Activated CD4-positive, alpha-beta T cell treated with anti-CD3 and anti-CD28 coated beads, Interleukin-2, amount 50 U/mL, for 16 hours (primary cell): ENCODE data around the gene TEN1.
A peak's percentile ranks its signal among the peaks of the same experiment; 100 is the strongest.

ENCODE experiments used
- DNase-seq: peaks from one replicate; pipeline ENCODE4 v3.0.0-alpha.2; 2020

Gene TEN1

DNA sequence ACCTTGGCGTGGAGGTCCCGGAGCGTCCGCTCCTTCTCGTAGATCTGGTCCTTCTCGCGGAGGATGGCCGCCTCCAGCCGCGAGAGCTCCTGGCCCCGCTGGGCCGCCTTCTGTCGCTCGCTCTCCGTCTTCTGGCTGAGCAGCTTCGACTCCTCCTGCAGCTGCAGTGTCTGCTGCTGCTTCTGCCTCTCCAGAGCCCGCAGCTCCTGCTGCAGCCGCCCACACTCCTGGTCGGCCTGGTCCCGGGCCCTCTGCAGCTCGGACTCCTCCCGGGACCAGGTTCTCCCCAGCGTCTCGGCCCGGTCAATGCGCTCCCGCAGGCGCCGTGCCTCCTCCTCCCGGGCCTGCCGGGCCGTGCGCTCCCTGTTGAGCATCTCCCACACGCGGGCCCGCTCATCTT, 29.2 kb downstream of the TEN1 start:
- no peak for DNase-seq

- no peak for DNase-seq
Observed at GRCh38 chr17:76008630-76009425, 29.8 kb downstream of the TEN1 start.

GRCh38 chr17:76009447-76009846, 30.4 kb downstream of the TEN1 start:
- DNase-seq: no peak

GRCh38 chr17:76009969-76010661, 31.1 kb downstream of the TEN1 start:
- no peak for DNase-seq

DNA sequence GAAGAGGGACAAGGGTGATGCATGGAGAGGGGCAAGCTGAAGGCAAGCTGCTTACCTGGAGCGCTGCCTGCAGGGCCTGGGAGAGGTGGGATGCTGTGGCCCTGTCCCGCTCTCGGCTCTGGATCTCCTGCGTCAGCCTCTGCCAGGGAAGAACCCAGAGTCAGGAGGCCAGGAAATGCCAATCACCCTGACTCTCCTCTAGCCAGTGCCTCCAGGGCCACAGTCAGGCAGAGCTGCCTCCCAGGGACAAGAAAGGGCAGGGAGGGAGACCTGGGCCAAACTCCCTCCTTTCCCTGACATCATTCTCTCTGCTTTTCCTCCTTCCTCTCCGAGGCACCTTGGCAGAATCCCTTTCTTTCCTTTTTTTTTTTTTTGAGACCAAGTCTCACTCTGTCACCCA, 32.9 kb downstream of the TEN1 start:
- DNase-seq: no peak

- DNase-seq: no peak
Observed at GRCh38 chr17:76013377-76013932, 34.4 kb downstream of the TEN1 start.

DNA sequence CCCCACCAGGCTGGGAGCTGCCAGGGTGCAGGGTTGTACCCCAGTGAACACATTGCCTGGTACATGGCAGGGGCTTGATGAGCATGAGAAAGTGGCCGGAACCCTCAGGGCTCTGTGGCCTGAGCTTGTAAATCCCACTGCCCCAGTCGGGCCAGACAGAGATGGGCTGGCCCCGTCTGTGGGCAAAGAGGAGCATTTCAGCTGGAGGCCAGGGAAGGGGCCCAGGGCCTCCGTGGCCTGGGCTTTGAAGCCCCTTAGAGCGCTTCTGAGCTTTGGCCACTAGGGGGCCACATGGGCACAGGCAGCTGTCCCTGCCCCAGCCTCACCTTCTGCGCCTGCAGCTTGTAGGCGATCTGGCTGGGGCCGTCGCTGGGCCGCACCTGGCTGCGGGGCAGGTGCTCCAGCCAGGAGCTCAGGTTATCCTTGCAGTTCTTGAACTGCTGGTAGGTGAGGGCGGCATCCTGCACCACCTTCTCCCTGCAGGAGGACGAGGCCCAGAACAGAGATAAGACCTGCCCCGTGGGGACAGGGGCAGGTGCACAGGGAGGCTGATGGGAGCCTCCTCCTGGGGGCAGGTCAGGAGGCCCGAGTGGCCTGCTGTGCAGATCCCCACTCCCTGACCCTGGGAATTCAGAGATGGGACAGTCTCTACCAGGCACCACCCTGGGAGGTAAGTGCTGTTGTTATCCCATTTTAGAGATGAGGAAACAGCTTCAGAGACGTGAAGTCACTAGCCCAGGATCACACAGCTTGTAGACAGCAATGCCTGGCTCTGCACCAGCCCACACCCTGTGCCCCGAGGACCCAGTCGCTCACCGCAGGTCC, 35.3 kb downstream of the TEN1 start:
- DNase-seq: peak; percentile 81

- no peak for DNase-seq
Observed at GRCh38 chr17:76014925-76015261, 35.9 kb downstream of the TEN1 start.

DNA sequence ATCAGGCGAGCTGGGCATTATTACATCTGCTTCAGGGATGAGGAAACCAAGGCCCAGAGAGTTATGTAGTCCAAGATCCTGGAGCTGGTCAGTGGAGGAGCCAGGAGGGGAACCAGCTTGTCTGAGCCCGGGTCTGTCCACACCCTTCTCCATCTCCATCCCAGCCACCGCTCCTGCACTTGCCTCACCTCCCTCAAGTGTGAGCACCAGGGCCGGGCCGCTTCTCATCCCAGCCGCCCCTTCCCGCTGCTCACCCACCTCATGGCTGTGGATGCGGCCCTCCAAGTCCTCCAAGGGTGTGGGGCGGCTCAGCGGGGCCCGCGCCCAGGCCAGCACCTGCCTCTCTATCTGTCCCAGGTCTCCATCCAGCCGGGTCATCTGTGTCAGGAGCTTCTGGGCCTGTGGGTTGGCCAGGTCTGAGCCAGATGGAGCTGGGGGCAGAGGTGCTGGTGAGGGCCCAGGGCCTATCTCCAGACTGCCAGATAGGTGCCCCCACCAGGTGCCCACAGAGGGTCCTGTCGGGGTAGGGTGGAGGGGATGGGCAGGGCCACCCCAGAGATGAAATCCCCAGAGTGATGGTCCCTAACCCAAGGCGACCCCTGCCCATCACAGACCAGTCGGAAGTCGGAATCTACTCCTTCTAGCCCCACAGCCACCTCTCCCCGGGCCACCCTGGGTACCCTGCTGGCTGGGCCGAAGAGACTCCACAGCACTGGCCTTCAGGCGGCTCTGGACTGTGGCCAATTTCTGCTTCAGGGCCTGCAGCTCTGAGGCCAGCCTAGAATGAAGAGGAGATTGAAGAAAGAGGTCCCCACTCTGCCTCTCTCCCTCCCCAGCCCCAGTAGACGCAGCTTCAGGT, 38.7 kb downstream of the TEN1 start:
- no peak for DNase-seq

DNA sequence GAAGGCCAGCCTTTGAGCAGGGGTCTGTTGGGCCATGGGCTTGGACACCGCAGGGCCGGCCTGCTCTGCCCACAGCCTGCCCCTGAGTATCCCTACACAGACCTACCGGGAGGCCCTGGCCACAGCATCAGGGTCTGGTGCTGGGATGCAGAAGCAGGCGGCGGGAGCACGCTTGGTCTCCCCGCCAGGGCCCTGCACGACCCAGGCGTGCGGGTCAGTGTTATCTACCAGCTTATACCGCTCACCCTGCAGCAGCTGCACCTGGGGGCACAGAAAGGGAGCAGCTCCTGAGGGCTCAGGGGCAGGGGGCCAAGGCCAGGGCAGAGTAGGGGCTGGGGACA, 39.3 kb downstream of the TEN1 start:
- no peak for DNase-seq

- DNase-seq: no peak
Observed at GRCh38 chr17:76018801-76019200, 39.8 kb downstream of the TEN1 start.

DNA sequence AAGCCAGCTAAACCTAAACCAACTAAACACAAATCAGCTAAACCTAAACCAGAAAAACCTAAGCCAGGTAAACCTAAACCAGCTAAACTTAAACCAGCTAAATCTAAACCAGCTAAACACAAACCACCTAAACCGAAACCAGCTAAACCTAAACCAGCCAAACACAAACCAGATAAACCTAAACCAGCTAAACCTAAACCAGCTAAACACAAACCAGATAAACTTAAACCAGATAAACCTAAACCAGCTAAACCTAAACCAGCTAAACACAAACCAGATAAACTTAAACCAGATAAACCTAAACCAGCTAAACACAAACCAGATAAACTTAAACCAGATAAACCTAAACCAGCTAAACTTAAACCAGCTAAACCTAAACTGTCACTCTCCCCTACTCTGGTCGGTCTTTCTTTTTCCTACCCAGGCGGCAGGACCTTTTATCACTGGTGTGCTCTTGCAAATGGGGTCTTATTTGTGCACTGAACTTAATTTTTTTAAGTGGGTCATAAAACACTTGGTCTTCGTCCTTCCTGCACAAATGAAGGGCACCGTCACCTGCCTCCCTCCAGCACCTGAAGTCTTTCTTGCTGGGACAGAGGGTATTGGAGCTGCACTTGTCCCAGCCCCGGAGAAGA, 40.9 kb downstream of the TEN1 start:
- no peak for DNase-seq

GRCh38 chr17:76022285-76022684, 43.2 kb downstream of the TEN1 start:
- no peak for DNase-seq

- DNase-seq: no peak
Observed at GRCh38 chr17:76022973-76023899, 44.2 kb downstream of the TEN1 start.

- no peak for DNase-seq
Observed at GRCh38 chr17:76023900-76024237, 44.8 kb downstream of the TEN1 start.

GRCh38 chr17:76024353-76024752, 45.3 kb downstream of the TEN1 start:
- DNase-seq: no peak

DNA sequence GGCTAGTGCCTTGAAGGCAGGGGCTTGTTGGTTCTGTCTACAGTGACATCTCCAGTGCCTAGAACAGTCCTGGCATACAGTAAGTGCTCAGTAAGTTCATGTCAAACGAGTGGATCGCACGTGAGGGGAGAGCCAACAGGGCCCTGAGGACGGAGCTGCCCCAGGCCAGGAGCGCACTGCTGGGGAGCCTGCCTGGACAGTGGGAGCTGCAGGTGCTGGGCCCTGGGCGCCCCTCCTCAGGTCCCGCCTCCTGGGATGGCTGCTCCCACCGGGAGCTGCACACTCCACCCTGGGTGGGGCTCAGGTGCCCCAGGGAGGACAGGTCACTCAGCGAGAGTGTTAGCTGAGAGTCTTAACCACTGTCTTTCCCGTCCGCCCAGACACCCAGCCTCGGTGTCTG, 46.3 kb downstream of the TEN1 start:
- no peak for DNase-seq

DNA sequence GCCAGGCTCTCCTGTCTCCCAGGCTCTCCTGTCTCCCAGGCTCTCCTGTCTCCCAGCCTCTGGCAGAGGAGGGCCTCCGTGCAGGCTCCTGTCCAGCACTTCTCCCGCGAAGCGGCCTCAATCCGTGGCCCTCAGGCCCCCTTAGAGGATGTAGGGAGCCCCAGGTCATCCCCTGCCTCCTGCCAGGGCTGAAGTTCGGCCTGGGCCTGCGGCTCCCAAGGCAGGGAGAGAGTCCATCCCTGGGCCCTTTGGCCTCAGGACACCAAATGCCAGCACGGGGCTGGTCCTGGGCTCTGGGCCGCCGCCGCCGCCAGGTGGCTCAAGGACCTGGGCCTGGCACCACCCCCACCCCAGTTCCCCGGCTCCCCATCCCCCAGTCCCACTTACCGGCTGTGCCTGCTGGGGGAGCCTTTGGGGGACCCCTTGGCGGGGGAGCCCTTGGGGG, 47.7 kb downstream of the TEN1 start:
- DNase-seq: no peak

GRCh38 chr17:76027159-76027839, 48.3 kb downstream of the TEN1 start, which contains the start of gene EVPL:
EVPL (minus strand) TSS chr17:76027306; CDS start chr17:76027198, 108 bp downstream.
- DNase-seq: no peak

DNA sequence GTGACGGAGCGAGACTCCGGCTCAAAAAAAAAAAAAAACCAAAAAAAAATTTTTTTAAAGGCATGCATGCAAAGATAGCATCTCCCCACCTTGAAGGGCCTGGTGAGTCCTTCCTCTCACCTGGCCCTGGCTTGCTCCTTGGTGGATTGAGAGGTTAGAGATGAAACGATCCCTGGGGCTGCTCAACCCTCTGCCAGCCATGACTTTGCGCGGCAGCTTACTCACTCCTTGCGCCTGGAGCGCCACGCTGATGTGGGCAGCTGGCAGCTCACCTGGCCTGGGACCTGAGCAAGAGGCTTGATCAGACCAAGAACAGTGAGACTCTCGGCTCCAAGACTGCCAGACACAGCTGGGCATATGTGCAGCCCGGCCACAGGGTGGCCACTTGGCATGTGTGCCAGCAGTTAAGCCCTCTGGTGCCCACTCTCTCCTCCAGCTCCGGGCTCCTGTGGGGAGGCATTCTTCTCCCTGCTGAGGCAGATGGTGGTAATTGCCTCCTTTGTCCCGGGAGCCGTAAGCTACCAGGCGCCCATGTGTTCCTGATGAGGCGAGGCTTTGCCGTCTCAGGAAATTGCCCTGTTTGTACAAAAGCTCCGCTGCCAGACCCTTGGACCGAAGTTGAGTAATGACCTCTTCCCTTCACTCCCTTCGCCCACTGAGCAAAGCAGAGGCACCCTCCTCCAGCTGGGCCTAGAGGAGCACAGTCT, 53.2 kb downstream of the TEN1 start:
- DNase-seq: no peak
